WTC11 (cell line): Measurements from ENCODE around the gene ZDHHC17. TPM values are rescaled to one million over a fixed set of nuclear protein-coding genes. Genes with fewer than 3 reads are reported as not detected.

ENCODE experiments used
- ATAC-seq: fragments of 200-7000 bp; cut with Tn5 transposase; 2 replicates; pipeline ENCODE4 v1.10.0; 2021; ENCODE audit warnings: mild to moderate bottlenecking, moderate library complexity
- CTCF ChIA-PET: fragments of 300-600 bp; sonication (Branson Sonifier 250); formaldehyde crosslinking; loops from one replicate; lab custom pipeline; 2021; ENCODE audit warnings: antibody characterized with exemption; lab: Charles Lee
- POLR2A ChIA-PET: fragments of 350-600 bp; sonication (Branson Sonifier 250); formaldehyde crosslinking; loops from one replicate; lab custom pipeline; 2021; ENCODE audit warnings: antibody characterized with exemption; lab: Charles Lee
- DNase-seq: peaks from one replicate; pipeline ENCODE4 v3.0.0; 2021; ENCODE audit warnings: low spot score
- H3K27ac Mint-ChIP-seq: 2 replicates; pipeline ENCODE4 v1.8.0; 2021; ENCODE audit warnings: mixed read lengths
- H3K27me3 Mint-ChIP-seq: 2 replicates; pipeline ENCODE4 v1.8.0; 2021; ENCODE audit warnings: low read depth, mild to moderate bottlenecking, moderate library complexity, mixed read lengths
- H3K36me3 Mint-ChIP-seq: 2 replicates; pipeline ENCODE4 v1.8.0; 2021; ENCODE audit warnings: mixed read lengths
- H3K4me1 Mint-ChIP-seq: 2 replicates; pipeline ENCODE4 v1.8.0; 2022; ENCODE audit warnings: mixed read lengths
- H3K4me3 Mint-ChIP-seq: 2 replicates; pipeline ENCODE4 v1.8.0; 2021; ENCODE audit warnings: mild to moderate bottlenecking, moderate library complexity, mixed read lengths
- H3K9me3 Mint-ChIP-seq: 2 replicates; pipeline ENCODE4 v1.8.0; 2021; ENCODE audit warnings: mixed read lengths
- ATF1 ChIP-seq: sonication (generic); formaldehyde crosslinking; IDR thresholded peaks from 2 replicates; pipeline ENCODE4 v1.8.1; 2023; ENCODE audit warnings: mild to moderate bottlenecking, moderate library complexity, missing genetic modification reagents
- ATF6 ChIP-seq: sonication (generic); formaldehyde crosslinking; IDR thresholded peaks from 2 replicates; pipeline ENCODE4 v1.8.1; 2023; ENCODE audit warnings: mild to moderate bottlenecking, missing genetic modification reagents
- E2F4 ChIP-seq: sonication (generic); formaldehyde crosslinking; IDR thresholded peaks from 2 replicates; pipeline ENCODE4 v1.8.1; 2022; ENCODE audit warnings: low read depth, mild to moderate bottlenecking, moderate library complexity, missing genetic modification reagents, borderline replicate concordance
- E2F5 ChIP-seq: sonication (generic); formaldehyde crosslinking; IDR thresholded peaks from 2 replicates; pipeline ENCODE4 v1.8.1; 2022; ENCODE audit warnings: mild to moderate bottlenecking, moderate library complexity, missing genetic modification reagents
- FOXJ3 ChIP-seq: sonication (generic); formaldehyde crosslinking; IDR thresholded peaks from 2 replicates; pipeline ENCODE4 v1.9.0; 2021; ENCODE audit warnings: missing genetic modification reagents, mild to moderate bottlenecking, borderline replicate concordance
- FOXK1 ChIP-seq: sonication (generic); formaldehyde crosslinking; IDR thresholded peaks from 2 replicates; pipeline ENCODE4 v1.8.0; 2022; ENCODE audit warnings: mild to moderate bottlenecking, moderate library complexity, missing genetic modification reagents
- GABPB1 ChIP-seq: sonication (generic); formaldehyde crosslinking; IDR thresholded peaks from 2 replicates; pipeline ENCODE4 v1.8.1; 2023; ENCODE audit warnings: mild to moderate bottlenecking, missing genetic modification reagents
- GRHL2 ChIP-seq: fragments of 250-450 bp; sonication (Bioruptor Pico); IDR thresholded peaks from 2 replicates; pipeline ENCODE4 v1.8.0; 2022; ENCODE audit warnings: mild to moderate bottlenecking, moderate library complexity; ENCODE audit not compliant: insufficient replicate concordance, severe bottlenecking
- HMGXB4 ChIP-seq: sonication (generic); formaldehyde crosslinking; IDR thresholded peaks from 2 replicates; pipeline ENCODE4 v1.8.1; 2023; ENCODE audit warnings: mild to moderate bottlenecking, moderate library complexity, missing genetic modification reagents
- JAZF1 ChIP-seq: fragments of 250-450 bp; sonication (Bioruptor Pico); IDR thresholded peaks from 2 replicates; pipeline ENCODE4 v1.9.0; 2021; ENCODE audit warnings: moderate library complexity, mild to moderate bottlenecking, inconsistent platforms
- MXD4 ChIP-seq: fragments of 250-450 bp; sonication (Bioruptor Pico); IDR thresholded peaks from 2 replicates; pipeline ENCODE4 v1.8.0; 2021; ENCODE audit warnings: mild to moderate bottlenecking, moderate library complexity, borderline replicate concordance
- OVOL2 ChIP-seq: fragments of 250-450 bp; sonication (Bioruptor Pico); IDR thresholded peaks from 2 replicates; pipeline ENCODE4 v1.9.0; 2021; ENCODE audit warnings: mild to moderate bottlenecking, borderline replicate concordance
- PREB ChIP-seq: sonication (generic); formaldehyde crosslinking; IDR thresholded peaks from 2 replicates; pipeline ENCODE4 v1.8.1; 2022; ENCODE audit warnings: mild to moderate bottlenecking, missing genetic modification reagents, moderate library complexity, borderline replicate concordance
- PRRX2 ChIP-seq: fragments of 250-450 bp; sonication (Bioruptor Pico); IDR thresholded peaks from 2 replicates; pipeline ENCODE4 v1.8.0; 2021; ENCODE audit warnings: mild to moderate bottlenecking
- STAT6 ChIP-seq: sonication (generic); formaldehyde crosslinking; conservative IDR thresholded peaks from 2 replicates; pipeline ENCODE4 v1.8.1; 2023; ENCODE audit warnings: mild to moderate bottlenecking, low read depth, missing genetic modification reagents, moderate library complexity
- TEAD4 ChIP-seq: sonication (generic); formaldehyde crosslinking; IDR thresholded peaks from 2 replicates; pipeline ENCODE4 v1.8.0; 2022; ENCODE audit warnings: mild to moderate bottlenecking, missing genetic modification reagents
- USF2 ChIP-seq: sonication (generic); formaldehyde crosslinking; IDR thresholded peaks from 2 replicates; pipeline ENCODE4 v1.8.1; 2023; ENCODE audit warnings: mild to moderate bottlenecking, missing genetic modification reagents, moderate library complexity
- ZNF232 ChIP-seq: sonication (generic); formaldehyde crosslinking; IDR thresholded peaks from 2 replicates; pipeline ENCODE4 v1.8.0; 2022; ENCODE audit warnings: mild to moderate bottlenecking, missing genetic modification reagents
- ZNF281 ChIP-seq: sonication (generic); formaldehyde crosslinking; IDR thresholded peaks from 2 replicates; pipeline ENCODE4 v1.8.0; 2023; ENCODE audit warnings: mild to moderate bottlenecking, missing genetic modification reagents
- total RNA-seq: library from RNA; stranded (reverse); gene quantifications from 3 replicates; pipeline ENCODE4 v1.2.3, GENCODE V29; 2021

ZDHHC17 gene
- total RNA-seq, 1 experiment from 2014 or later = 30.7 TPM

GRCh38 chr12:76804435-76804976 is 40.6 kb downstream of the ZDHHC17 start:
- ATAC-seq (no peak), DNase-seq (no peak)
- H3K27me3 Mint-ChIP-seq = no peaks in the 10 kb centered on the region
- H3K4me1 Mint-ChIP-seq = no peaks in the 10 kb centered on the region
- peaks cover 34% of the 10 kb centered on the region for H3K36me3 Mint-ChIP-seq
- POLR2A ChIA-PET = no interaction called here
- no peak overlapping the region for H3K4me3 Mint-ChIP-seq
- H3K9me3 Mint-ChIP-seq = peaks cover 11% of the 10 kb centered on the region
- TF ChIP-seq ATF6 (CRISPR knock-in tag) = no peak
- no peak for TF ChIP-seq STAT6 (CRISPR knock-in tag)
- no peak for TF ChIP-seq E2F5 (CRISPR knock-in tag)
- no peak for TF ChIP-seq ATF1 (CRISPR knock-in tag)
- TF ChIP-seq USF2 (CRISPR knock-in tag) = no peak
- no peak for TF ChIP-seq JAZF1 (CRISPR knock-in tag)
- no peak for TF ChIP-seq E2F4 (CRISPR knock-in tag)
- TF ChIP-seq PRRX2 = no peak
- no peak for TF ChIP-seq HMGXB4 (CRISPR knock-in tag)
- no peak for TF ChIP-seq TEAD4 (CRISPR knock-in tag)
- no peak for TF ChIP-seq ZNF281 (CRISPR knock-in tag)
- TF ChIP-seq GABPB1 (CRISPR knock-in tag) = no peak
- no peak for TF ChIP-seq FOXK1 (CRISPR knock-in tag)
- TF ChIP-seq GRHL2 (CRISPR knock-in tag) = no peak
- no peak for TF ChIP-seq MXD4
- TF ChIP-seq OVOL2 (CRISPR knock-in tag) = no peak
- TF ChIP-seq PREB (CRISPR knock-in tag) = no peak
- TF ChIP-seq FOXJ3 = no peak
- TF ChIP-seq ZNF232 = no peak
- CTCF ChIA-PET = interaction anchor here (0.7 kb wide), 1 partner anchor 206 kb away, joined by 4 read pairs; no protein-coding TSS in a partner anchor
- no peak overlapping the region for H3K27ac Mint-ChIP-seq
